HG02840 (cell line): ENCODE data around the gene TMPRSS13.
"Not testable (repeated sequence)": the region's sequence is repeated elsewhere in the genome, so short reads cannot be mapped to it uniquely, and the experiment has no call there.

Experiments
- ATAC-seq: cut with Tn5 transposase; IDR thresholded peaks from one replicate; pipeline ENCODE4 v1.9.1; 2021; ENCODE audit warnings: mild to moderate bottlenecking, moderate library complexity, moderate number of reproducible peaks; ENCODE audit not compliant: unreplicated experiment, low FRiP score

TMPRSS13 gene

GRCh38 chr11:117931331-117931950, 2.2 kb upstream of the TMPRSS13 start:
- ATAC-seq = no peak

- ATAC-seq = no peak
These were observed 1.6 kb upstream of the TMPRSS13 start for GRCh38 chr11:117930668-117931330.

GRCh38 chr11:117929916-117930570, 841 bp upstream of the TMPRSS13 start:
- ATAC-seq = no peak

GRCh38 chr11:117928446-117929141, 608 bp downstream of the TMPRSS13 start:
- ATAC-seq = no peak

GRCh38 chr11:117927926-117928325, 1.3 kb downstream of the TMPRSS13 start:
- no peak for ATAC-seq

- ATAC-seq = not testable (repeated sequence)
These were observed 3.0 kb downstream of the TMPRSS13 start for GRCh38 chr11:117926166-117926565.

- no peak for ATAC-seq
These were observed 3.8 kb downstream of the TMPRSS13 start for GRCh38 chr11:117925198-117925925.

- ATAC-seq = no peak
These were observed 4.5 kb downstream of the TMPRSS13 start for GRCh38 chr11:117924631-117925170.

- no peak for ATAC-seq
These were observed 5.4 kb downstream of the TMPRSS13 start for GRCh38 chr11:117923773-117924172.

GRCh38 chr11:117923275-117923674, 5.9 kb downstream of the TMPRSS13 start:
- no peak for ATAC-seq

GRCh38 chr11:117921893-117922292, 7.3 kb downstream of the TMPRSS13 start:
- ATAC-seq = no peak

GRCh38 chr11:117921456-117921855, 7.7 kb downstream of the TMPRSS13 start:
- ATAC-seq = no peak

GRCh38 chr11:117919781-117920221, 9.4 kb downstream of the TMPRSS13 start:
- no peak for ATAC-seq

GRCh38 chr11:117919341-117919740, 9.9 kb downstream of the TMPRSS13 start:
- no peak for ATAC-seq

GRCh38 chr11:117918366-117919255, 10.6 kb downstream of the TMPRSS13 start:
- no peak for ATAC-seq

- no peak for ATAC-seq
These were observed 11.5 kb downstream of the TMPRSS13 start for GRCh38 chr11:117917591-117918151.

- ATAC-seq = no peak
These were observed 12.2 kb downstream of the TMPRSS13 start for GRCh38 chr11:117916956-117917355.

- ATAC-seq = no peak
These were observed 13.4 kb downstream of the TMPRSS13 start for GRCh38 chr11:117915672-117916235.
